Glomerular visceral epithelial cell (primary cell): Measurements from ENCODE around the gene MRTFA.
"Not testable (repeated sequence)": the region's sequence is repeated elsewhere in the genome, so short reads cannot be mapped to it uniquely, and the experiment has no call there.

Experiments
- DNase-seq: peaks from one replicate; pipeline ENCODE4 v3.0.0-alpha.2; 2016; ENCODE audit errors: extremely low spot score

The MRTFA gene

DNA sequence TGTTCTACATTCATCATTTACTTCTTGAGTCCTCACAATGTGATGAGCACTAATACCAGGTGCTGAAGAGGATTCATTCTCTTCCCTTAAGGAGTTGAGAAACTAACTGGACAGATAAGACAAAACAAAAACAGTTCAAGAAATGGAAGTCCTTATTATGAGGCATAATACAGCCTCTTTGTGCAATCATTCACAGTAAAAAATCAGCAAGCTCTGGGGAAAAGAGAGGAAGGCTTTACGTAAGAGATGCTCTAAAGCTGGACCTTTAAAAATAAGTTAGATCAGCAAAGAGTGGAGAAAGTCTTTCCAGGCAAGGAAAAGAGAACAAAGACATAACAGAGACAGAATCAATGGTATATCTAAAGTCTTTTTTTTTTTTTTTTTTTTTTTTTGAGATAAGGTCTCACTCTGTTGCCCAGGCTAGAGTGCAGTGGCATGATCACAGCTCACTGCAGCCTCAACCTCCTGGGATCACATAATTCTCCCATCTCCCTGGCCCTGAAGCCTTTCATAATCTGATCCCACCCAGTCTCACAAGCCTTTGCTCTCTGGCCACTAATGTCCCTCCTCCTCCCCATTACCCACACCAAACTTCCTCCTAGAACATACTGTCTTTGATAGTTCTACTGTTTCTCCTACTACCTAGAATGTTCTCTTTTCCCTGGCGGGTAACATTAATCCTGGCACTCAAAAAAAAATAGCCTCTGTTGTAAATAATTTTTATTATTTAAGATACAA lies 40.9 kb downstream of the MRTFA start:
- DNase-seq = no peak

DNA sequence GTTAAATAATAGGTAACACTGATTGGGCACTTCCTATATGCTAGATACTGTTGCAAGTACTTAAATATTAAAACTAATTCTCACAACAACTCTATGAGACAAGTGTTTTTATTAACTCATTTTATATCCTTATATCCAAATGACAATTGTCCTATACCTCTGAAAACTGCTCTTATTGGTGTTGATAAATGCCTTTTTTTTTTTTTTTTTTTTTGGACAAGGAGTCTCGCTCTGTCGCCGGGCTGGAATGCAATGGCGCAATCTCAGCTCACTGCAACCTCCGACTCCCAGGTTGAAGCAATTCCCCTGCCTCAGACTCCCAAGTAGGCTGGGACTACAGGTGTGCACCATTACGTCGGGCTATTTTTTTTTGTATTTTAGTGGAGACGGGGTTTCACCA lies 41.6 kb downstream of the MRTFA start:
- DNase-seq = peak; percentile 40

DNA sequence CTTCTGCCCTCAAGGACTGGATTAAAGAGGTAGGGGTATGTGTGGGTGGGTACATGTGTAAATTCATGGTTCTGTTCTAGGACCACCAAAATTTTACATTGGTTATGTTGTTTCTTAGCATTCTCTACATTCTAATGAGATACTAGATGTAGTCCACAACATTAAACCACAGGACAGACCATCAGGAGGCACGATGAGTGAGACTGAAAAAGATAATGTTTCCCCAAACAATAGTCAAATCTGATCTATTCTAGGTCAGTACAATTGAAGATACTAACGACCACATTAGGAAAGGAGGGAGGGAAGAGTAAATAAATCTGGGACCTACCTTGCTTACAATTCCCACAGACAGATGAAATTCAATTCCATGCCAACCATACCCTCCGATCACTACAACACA lies 42.2 kb downstream of the MRTFA start:
- DNase-seq = no peak

DNA sequence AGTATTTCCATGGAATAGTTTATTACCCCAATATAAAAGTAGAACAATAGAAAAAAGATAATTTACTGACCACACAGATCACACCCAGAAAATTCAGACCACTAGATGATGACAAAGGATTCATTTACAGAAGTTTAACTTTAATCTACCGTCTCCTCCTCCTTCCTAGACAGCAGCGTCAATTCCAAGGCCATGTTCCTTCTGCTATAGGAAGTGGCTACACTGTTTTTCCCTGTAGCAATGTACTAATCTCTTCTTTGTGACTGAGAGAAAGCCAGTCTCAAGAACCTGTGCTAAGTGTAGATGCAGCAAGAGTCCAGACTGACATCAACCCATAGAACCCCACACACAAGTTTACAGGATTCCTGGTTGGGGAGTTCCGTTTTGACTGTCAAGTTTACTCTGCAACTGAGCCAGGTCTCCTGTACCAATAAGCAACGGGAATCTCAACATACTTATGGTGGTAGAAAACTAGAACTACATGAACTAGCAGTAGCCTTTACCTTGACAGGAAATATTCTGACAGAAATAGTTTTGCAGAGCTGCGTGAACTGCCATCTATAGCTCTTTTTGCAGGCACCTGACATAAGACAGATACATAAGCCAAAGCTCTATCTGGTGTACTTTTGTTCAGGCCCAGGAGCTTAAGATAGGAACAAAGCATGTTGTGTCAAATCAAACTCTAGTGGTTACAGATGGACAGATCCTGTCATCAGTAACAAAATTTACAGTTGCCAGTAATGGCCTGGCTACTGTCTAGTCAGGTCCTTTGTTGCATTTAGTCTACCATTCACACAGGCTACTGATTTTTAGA lies 42.9 kb downstream of the MRTFA start:
- DNase-seq = no peak

DNA sequence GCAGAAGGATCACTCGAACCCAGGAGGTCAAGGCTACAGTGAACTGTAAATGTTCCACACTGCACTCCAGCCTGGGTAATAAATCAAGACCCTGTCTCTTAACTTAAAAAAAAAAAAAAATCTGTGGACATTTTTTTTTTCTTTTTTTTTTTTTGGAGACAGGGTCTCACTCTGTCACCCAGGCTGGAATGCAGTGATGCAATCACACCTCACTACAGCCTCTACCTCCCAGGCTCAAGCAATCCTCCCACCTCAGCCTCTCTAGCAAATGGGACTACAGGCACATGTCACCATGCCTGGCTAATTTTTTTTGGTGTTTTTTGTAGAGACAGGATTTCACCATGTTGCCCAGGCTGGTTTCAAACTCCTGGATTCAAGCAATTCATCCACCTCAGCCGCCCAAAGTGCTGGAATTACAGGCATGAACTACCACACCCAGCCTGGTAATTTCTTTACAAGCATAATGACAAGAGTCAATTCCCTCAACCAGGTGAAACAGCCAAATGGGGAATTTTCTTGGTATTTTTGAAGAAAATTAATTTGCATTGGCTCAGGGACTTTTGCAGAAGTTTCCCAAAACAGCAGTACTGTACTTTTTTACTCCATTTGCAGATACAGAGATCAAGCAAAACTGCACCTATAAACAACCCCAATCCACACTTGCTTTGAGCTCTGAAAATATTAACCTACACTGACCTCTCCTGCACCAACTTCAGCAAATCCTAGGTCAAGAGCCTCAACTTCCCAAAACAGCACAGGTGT lies 44.0 kb downstream of the MRTFA start:
- no peak for DNase-seq

DNA sequence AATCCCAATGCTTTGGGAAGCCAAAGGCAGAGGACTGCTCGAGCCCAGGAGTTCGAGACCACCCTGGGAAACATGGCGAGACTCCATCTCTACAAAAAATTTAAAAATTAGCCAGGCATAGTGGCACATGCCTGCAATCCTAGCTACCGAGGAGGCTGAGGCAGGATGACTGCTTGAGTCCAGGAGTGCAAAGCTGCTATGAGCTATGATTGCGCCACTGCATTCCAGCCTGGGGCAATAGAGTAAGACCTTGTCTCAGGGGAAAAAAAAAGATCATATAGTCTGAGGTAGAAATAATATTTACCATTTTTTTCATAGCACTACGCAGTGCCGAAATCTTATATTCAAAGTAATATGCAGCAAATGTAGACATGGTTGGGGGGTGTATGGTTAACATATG lies 47.8 kb downstream of the MRTFA start:
- DNase-seq = no peak

DNA sequence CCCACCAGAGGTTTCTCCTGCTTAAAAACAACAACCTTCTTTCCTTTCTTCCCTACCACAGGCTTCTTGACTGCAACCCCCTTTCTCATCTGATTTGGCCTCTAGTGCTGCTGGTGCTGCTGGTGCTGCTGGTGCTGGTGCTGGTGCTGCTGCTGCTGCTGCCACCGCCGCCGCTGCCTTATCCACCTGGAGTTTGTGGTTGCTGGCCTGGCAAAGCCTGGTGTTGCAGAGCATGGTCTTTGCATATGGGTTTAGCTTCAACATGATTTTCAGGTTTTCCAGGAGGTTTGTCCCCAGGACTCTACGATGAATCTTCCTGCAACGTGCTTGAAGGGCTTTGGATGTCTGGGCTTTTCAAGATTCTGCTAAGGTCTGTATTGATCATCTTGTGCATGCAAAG lies 49.7 kb downstream of the MRTFA start:
- DNase-seq = no peak

DNA sequence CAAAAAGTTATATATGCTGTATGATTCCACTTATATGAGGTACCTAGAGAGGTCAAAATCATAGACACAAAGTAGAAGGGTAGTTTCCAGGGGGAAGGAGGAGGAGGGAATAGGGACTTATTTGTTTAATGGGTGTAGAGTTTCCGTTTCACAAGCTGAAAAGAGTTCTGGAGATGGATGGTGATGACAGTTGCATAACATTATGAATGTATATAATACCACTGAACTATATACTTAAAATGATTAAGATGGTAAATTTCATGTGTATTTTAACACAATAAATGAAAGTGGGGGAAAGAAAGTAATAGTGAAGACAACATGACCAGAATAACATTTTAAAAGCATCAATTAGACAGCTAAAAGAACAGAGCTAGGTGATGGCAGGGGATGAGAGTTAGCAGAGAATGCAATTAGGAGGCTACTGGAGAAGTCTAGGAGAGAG lies 51.2 kb downstream of the MRTFA start:
- DNase-seq = no peak

DNA sequence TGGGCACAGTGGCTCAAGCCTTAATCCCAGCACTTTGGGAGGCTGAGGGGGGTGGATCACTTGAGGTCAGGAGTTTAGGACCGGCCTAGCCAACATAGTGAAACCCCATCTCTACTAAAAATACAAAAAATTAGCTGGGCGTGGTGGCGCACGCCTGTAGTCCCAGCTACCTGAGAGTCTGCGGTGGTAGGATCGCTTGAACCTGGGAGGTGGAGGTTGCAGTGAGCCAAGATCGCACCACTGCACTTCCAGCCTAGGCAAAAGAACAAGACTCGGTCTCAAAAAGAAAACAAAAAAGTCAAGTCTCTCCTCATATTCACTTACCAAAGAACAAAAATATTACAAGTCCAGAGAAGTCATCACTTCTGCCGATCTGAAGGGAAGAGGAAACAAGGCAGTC lies 51.8 kb downstream of the MRTFA start:
- DNase-seq = not testable (repeated sequence)

DNA sequence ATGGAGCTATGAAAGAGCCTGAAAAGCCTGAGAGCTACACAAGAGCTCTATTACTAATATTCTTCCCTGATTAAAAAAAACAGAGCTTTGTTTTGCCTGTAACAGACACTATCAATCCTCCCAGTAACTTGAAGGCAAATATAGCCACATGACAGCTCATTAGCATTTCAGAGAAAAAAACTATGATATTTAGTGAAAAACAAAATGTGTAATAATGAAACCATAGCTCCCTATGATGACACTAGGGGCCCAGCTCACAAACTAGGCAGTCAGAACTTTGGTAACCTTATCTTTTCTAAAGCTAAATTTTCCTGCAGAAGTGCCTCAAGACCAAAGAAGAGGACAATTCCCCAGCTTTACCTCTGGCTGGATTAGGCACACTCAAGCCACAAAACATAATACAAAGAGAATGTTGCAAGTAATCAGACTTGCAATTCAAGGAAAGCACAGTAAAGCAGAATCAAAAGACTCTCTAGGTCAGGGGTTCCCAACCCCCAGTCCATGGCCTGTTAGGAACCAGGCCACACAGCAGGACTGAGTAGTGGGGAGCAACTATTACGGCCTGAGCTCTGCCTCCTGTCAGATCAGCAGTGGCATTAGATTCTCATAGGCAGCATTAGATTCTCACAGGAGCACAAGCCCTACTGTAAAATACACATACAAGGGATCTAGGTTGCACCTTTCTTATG lies 53.3 kb downstream of the MRTFA start:
- no peak for DNase-seq

DNA sequence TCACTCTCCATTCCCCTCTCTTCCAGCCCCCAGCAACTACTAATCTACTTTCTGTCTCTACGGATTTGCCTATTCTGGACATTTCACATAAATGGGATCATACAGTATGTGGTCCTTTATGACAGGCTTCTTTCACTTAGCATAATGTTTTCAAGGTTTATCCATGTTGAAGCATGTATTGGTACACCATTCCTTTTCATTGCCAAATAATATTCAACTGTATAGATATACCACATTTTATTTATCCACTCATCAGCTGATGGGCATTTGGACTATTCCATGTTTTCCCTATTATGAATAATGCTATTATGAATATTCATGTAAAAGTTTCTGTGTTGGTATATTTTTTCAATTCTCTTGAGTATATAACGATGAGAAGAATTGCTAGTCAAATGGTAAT lies 54.5 kb downstream of the MRTFA start:
- DNase-seq = no peak

DNA sequence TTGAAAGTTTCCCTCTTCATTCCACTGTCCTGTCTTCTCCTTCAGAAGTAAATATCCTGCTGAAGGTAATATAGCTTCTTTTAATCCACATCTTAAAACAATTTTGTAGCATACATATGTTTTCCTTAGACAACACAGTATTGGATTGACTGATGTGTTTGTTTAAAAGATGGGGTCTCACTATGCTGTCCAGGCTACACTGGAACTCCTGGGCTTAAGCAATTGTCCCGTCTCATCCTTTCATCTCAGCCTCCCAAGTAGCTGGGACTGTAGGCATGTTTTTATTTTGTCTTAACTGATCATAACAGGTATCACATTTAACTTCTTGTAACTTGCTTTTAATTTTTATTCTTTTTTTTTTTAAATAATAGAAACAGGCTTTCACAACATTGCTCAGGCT lies 55.9 kb downstream of the MRTFA start:
- no peak for DNase-seq

DNA sequence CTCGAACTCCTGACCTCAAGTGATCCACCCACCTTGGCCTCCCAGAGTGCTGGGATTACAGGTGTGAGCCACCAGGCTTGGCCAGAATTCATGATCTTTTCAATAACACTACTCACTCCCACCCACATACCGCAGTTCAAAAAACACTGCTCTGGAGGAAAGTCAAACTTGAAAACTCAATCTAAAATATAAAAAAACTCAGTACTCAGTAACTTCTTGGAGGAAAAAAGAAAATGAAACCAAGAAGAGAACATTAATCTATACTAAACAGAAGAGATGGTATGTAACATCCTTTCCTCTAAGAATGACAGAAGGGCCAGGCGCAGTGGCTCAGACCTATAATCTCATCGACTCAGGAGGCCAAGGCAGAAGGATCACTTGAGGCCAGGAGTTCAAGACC lies 58.3 kb downstream of the MRTFA start:
- no peak for DNase-seq

DNA sequence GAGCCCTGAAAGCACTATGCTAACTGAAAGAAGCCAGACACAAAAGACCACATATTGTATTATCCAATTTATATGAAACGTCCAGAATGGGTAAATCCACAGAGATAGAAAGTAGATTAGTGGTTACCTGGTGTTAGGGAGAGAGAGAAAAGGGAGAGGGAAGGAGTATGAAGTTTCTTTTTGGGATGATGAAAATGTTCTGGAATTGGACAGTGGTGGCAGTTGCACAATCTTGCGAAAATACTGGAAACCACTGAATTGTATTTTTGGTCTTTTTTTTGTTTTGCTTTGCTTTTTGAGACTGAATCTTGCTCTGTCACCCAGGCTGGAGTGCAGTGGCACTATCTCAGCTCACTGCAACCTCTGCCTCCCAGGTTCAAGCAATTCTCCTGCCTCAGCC lies 63.5 kb downstream of the MRTFA start:
- DNase-seq = no peak

DNA sequence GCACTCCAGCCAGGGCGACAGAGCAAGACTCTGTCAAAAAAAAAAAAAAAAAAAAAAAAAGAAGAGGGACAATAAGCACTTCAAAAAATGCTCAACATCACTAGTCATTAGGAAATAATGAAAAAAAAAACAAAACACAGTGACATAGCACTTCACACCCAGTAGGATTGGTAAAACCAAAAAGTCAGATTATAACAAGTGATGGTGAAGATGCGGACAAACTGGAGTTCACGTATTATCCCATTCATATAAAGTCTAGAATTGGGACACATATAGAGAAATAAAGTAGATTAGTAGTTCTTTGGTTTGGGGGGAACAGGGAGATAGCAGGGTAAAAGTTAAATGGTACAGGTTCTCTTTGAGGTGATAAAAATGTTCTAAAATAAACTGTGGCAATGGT lies 64.6 kb downstream of the MRTFA start:
- no peak for DNase-seq

DNA sequence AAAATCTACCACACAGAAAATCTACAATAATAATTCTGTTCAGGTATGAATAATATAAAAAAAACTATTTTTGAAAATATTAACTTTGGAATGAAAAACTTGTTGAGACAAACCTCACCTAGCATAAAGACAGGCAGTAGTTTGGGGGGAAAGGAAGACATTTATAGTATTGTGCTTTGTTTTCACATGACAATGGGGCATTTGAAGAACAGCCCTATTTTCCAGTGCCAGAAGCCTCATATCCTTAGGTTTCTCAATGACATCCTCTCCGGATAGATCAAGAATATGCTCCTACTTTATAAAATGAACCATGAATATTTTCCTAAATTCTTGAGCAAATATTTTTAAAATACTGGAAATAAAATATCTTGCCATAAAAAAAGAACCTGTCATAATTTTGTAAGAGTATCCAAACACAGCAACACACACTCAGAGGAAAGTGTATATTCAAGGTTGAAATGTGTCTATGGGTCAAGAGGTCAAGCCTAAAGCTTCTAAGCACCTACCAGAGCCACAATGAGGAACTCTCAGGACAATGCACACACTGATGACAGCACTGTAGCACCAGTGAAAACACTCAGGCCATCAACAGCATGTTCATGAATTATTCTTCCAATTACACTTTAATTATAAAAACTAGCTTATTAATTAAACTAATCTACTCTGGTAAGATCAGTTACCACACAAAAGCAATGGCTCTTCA lies 68.7 kb downstream of the MRTFA start:
- DNase-seq = no peak

DNA sequence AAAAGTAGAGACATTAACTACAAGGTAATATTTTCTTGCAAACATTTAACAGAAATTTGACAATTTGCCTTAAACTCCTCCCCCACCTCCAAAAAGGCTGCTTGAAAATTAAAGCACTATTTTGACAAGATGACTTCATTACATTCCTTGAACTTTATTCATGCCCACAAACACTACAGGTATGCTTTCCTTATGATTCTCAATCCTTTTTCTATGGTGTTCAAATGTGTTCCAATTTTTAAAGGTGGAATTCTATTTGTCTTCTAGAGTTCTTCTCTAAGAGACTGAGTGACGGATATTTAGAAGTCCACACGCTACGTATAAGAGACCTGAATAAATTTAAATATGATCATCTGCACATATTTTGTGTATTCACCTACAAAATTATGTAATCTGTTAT lies 69.4 kb downstream of the MRTFA start:
- DNase-seq = peak; percentile 32

DNA sequence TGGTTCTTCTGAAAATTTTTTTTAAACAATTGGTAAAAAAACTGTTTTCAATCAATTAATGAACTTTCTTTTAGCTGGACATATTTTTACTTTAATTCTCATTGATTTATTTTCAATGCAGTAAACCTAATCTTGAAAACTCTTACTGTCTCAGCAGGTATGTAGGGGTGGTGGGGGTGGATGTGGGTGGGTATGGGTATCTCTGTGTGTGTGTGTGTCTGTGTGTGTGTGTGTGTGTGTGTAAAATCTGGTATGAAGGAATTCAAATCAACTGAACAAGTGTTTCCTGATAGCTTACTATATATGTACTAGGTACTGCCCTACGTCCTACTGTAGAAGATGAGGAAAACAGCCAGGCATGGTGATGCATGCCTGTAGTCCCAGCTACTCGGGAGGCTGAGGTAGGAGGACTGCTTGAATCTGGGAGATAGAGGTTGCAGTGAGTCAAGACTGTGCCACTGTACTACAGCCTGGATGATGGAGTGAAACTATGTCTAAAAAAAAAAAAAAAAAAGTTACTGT lies 75.5 kb downstream of the MRTFA start:
- no peak for DNase-seq

DNA sequence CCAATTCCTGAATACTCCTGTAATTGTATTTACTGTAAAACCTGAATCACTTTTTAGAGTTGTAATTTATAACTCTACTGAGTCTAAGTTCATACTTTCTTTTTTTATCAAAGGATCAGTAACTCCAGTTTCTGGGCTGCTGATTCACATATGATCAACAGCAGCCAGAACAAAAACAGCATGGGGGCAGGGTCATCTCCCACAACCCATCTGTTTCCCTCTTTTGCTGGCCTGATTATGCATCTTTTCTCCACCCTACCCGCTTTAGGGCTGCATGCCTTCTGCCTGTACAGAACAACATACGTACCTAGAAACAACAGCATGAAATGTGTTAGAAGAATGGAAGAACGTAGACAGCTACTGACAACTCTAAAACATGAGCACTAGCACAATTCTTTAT lies 76.0 kb downstream of the MRTFA start:
- no peak for DNase-seq

DNA sequence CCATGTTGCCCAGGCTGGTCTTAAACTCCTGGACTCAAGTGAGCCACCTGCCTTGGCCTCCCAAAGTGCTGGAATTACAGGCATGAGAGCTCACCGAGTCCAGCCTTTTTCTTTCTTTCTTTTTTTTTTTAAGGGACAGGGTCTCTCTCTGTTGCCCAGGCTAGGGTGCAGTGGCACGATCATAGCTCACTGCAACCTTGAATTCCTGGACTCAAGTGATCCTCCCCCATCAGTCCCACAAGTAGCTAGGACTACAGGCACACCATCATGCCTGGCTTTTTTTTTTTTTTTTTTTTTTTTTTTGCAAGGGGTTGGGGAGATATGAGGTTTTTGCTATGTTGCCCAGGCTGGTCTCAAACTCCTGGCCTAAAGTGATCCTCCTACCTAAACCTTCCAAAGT lies 78.5 kb downstream of the MRTFA start:
- no peak for DNase-seq

DNA sequence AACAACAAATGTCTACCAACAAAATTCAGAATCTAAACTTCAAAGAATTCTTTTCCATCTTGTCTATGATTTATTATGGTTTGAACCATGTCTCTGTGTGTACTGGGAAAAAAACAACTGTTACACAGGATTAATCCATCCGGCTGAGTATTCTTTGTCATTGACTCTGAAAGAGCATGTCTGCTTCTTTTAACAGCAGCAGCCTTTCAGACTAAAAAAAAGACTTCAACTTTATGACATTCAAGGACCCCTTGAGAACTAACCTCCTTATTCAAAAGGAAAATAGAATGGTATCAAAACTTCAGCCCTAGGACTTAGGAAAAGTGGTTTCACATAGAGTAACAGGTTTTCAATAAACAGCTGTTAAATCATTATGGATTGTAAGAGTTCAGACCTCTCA lies 79.9 kb downstream of the MRTFA start:
- no peak for DNase-seq
